ENCODE results near the gene ST6GAL2.

Gene ST6GAL2

DNA sequence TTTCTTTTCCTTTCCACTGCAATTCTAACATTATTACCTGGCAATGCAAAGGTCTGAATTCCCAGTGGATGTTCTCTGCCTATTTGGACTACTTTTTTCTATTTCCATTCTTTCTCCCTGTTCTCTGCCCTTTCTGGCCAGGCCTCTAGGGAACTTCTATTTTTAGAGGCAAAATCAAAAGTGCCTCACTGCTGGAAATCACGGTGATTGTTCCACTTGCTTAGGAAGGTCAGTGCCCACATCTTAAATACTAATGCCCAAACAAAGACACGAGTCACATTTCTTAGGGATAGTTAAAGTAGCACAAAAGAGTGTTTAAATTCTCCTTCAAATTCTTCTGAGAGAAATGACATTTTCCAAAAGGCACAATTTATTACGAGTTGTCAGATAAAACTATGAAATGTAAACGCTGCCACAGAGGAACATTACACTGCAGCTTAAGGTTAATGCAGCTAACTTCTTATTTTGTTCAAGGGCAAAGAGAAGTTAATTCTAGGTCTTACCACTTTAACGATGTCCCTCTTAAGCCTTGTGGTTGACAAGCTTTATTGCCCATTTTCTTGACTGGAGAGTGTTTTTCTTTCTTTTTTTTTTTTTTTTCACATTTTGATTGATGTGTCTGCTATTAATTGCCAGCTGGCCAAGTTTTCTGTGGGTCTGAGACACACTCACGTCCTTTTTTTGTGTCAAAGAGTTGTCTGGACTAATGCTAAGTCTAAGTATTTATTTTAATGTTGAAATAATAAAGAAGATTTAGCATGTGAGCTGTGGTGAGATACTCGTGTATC lies 34.7 kb downstream of the ST6GAL2 start:
- DNase-seq (ENCODE audit: low spot score in 2 of 2), result no peak
- Histone ChIP-seq H3K27me3 (ENCODE audit: low read depth) (no peaks in the 10 kb centered on the region), H3K4me3 (no peak overlapping the region), H3K4me1 (no peaks in the 10 kb centered on the region), H3K36me3 (replicated peaks) (no peaks in the 10 kb centered on the region), H3K9me3 (no peaks in the 10 kb centered on the region; the same call in 1 of the 2 replicates)
- in situ Hi-C loops (cut with MboI; ENCODE audit: low sequenced_read_pairs), result no loop called here

DNA sequence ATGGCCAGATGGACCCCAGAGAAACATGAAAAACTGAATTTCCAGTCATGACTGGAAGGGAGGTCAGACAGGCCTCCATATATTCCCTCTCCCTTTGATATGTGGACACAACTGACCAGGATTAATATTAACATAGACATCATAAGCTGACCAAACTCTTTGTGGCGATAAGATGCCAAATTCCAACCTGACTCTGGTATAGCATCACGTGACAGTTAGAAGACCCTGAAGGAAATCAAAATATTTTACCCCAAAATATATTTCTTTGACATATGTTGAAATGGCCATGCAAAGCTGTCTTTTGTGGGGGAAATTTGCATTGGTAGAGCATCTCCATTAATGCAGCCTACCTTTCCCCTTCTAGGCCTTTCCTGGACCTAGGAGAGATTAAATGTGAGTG lies 36.7 kb downstream of the ST6GAL2 start:
- Histone ChIP-seq H3K36me3 (replicated peaks) (no peaks in the 10 kb centered on the region), H3K27me3 (ENCODE audit: low read depth) (no peaks in the 10 kb centered on the region), H3K4me1 (no peaks in the 10 kb centered on the region), H3K9me3 (no peaks in the 10 kb centered on the region; the same call in 1 of the 2 replicates), H3K4me3 (no peak overlapping the region)
- DNase-seq (ENCODE audit: low spot score in 2 of 2), result no peak
- in situ Hi-C loops (cut with MboI; ENCODE audit: low sequenced_read_pairs), result no loop called here

DNA sequence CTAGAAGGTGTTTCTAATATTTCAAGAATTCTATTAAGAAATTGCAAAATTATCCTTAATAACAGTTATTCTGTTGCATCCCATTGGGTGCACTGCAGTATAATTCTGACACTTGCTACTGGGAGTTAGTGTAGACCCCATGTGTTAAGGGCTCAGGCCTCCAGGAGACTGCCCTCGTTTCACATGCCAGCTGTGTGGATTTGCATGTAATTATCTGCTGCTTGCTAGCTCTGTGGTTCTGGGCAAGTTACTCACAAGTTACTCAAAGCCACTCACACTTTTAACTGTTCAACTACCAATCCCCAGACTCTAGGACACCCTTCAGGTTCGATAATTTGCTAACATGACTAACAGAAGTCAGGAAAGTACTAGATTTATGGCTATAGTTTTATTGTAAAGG lies 38.6 kb downstream of the ST6GAL2 start:
- no peak overlapping the region for H3K4me3 ChIP-seq

DNA sequence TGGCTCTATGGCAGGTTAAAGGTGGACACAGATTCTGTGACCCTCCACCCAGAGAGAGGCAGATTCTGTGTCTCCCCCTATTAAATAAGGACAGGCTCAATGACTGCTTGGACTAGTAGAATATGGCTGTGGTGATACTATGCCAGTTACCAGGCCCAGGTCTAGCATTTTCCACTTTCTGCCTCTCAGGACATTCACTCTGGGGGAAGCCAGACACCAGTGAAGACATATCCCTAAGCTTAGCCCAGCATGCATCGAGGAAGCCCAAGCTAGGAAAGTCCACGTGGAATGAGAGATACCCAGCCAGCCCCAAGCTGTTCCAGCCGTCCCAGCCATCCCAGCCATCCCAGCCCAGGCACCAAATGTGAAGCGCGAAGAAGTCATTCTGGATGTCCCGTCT lies 40.3 kb downstream of the ST6GAL2 start:
- in situ Hi-C loops (cut with MboI; ENCODE audit: low sequenced_read_pairs), result no loop called here
- H3K9me3 ChIP-seq, result no peaks in the 10 kb centered on the region; the same call in 1 of the 2 replicates
- H3K4me1 ChIP-seq, result no peaks in the 10 kb centered on the region
- H3K4me3 ChIP-seq, result no peak overlapping the region
- H3K27me3 ChIP-seq (ENCODE audit: low read depth), result no peaks in the 10 kb centered on the region
- DNase-seq (ENCODE audit: low spot score in 2 of 2), result no peak
- no peaks in the 10 kb centered on the region for H3K36me3 ChIP-seq (replicated peaks)

More for the DNA sequence above, 38.6 kb downstream of the ST6GAL2 start:
- Histone ChIP-seq H3K27me3 (ENCODE audit: low read depth) (no peaks in the 10 kb centered on the region), H3K4me1 (no peaks in the 10 kb centered on the region), H3K36me3 (replicated peaks) (no peaks in the 10 kb centered on the region), H3K9me3 (no peaks in the 10 kb centered on the region; the same call in 1 of the 2 replicates)
- in situ Hi-C loops (cut with MboI; ENCODE audit: low sequenced_read_pairs), result no loop called here
- no peak for DNase-seq (ENCODE audit: low spot score in 2 of 2)

DNA sequence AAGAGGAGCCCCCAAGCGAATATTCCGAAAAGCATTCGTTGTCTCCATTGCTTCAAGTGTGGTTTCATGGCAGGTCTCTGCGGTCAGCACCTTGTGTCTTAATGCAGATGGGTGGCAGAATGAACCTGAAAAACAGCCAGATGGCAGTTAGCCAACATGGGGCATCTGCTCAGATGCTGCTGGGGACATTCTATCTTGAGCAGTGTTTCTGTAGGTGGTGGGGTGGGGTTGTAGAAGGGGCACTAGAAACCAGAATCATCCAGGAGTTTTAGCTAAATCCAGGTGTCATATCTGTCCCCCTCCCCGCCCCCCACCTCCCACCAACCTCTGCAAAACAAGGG lies 42.1 kb downstream of the ST6GAL2 start:
- Histone ChIP-seq H3K4me1 (no peaks in the 10 kb centered on the region), H3K36me3 (replicated peaks) (no peaks in the 10 kb centered on the region)

DNA sequence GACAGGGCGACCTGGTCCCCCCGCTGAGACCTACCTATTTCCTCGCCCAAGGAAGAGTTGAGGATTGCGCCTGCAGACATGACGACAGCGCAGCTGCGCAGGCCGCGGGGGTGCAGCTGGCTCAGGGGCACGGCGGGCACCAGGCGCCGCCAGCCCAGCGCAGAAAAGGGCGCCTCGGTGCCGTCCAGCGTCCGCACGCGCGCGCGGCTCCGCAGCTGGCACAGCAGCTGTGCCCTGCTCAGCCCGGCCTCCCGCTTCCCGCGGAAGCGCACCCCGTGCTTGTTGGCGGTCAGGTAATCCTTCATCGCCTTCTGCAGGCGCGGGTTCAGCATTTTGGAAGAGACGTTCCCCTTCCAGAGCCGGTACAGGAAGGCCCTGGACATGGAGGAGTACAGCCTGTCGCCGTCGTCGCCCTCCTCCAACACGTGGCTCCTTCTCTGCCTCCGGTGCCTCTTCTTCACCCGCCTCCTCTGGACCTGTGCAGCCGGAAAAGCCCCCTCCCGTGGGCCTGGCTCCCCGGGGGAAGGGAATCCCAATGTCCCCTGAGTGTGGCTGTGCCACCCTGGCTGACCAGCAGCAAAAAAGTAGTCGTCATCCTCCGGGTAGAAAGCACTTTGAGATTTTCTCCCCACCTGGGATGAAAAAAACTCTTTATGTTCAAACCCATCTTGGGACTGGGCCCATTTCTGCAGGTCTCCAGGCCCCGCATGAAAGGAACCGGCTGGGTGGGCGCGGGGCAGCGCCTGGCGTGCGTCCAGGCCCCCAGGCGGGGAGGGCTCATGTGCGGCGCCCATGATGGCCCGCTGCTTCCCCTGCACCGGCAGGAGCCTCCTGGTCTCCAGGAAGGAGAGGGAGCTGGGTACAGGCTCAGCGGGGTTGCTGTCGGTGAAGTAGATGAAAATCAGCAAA lies 42.7 kb downstream of the ST6GAL2 start:
- DNase-seq (ENCODE audit: low spot score in 2 of 2), result no peak
- in situ Hi-C loops (cut with MboI; ENCODE audit: low sequenced_read_pairs), result no loop called here
- H3K27me3 ChIP-seq (ENCODE audit: low read depth), result no peaks in the 10 kb centered on the region
- no peaks in the 10 kb centered on the region for H3K36me3 ChIP-seq (replicated peaks)
- no peak overlapping the region for H3K4me3 ChIP-seq
- H3K4me1 ChIP-seq, result no peaks in the 10 kb centered on the region
- H3K9me3 ChIP-seq, result no peaks in the 10 kb centered on the region

More for the DNA sequence above, 42.1 kb downstream of the ST6GAL2 start:
- Histone ChIP-seq H3K4me3 (no peak overlapping the region), H3K27me3 (ENCODE audit: low read depth) (no peaks in the 10 kb centered on the region), H3K9me3 (no peaks in the 10 kb centered on the region)
- in situ Hi-C loops (cut with MboI; ENCODE audit: low sequenced_read_pairs), result no loop called here
- no peak for DNase-seq (ENCODE audit: low spot score in 2 of 2)

DNA sequence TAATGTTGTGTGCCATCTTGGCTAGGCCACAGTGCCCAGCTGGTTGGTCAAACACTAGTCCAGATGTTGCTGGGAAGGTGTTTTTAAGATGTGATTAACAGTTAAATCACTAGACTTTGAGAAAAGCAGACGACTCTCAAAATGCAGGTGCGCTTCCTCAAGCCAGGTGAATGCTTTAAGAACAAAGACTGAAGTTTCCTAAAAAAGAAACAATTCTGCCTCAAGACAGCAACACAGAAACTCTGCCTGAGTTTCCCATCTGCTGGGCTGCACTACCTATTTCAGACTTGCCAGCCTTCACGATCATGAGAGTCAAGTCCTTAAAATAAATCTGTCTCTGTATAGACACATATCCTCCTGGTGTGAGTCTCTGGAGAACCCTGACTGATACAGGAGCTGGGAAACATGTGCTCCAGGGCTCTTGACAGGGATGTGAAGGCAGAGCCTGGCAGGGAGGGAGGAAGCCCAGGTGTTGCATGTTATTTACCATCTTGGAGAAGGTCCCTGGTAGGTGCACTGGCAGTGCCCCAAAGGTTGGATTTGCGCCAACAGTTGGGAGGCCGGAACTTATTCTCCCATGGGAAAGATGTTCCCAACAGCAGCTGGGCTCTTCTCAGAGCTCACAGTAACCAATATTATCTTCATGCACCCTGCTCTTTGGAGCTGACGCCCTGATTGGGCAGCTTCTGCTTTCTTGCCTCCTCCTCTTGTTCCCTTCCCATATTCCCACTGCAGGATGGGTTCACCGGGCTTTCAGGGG lies 43.9 kb downstream of the ST6GAL2 start:
- no peaks in the 10 kb centered on the region for H3K4me1 ChIP-seq
- DNase-seq (ENCODE audit: low spot score in 2 of 2), result no peak
- in situ Hi-C loops (cut with MboI; ENCODE audit: low sequenced_read_pairs), result no loop called here
- no peaks in the 10 kb centered on the region for H3K36me3 ChIP-seq (replicated peaks)
- no peak overlapping the region for H3K4me3 ChIP-seq
- H3K27me3 ChIP-seq (ENCODE audit: low read depth), result no peaks in the 10 kb centered on the region
- H3K9me3 ChIP-seq, result no peaks in the 10 kb centered on the region

DNA sequence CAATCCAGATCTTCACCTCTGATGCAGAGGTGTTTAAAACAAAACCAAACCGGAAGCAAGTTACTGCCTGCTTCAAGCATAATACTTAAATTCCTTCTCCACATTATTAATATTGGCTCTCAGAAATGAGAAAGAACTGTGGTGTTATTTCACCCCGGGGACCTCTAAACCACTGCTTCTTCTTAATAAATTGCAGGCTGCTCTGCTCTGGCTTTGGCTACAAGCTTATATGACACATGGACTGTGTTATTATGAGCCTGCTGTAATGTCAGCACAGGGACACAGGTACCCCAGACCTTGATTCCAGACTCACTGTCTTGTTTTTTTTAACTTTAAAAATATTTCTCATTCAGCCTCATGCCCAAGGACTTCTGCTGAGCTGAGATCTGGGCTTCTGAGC lies 45.1 kb downstream of the ST6GAL2 start:
- no peaks in the 10 kb centered on the region for H3K36me3 ChIP-seq (replicated peaks)
- H3K4me3 ChIP-seq, result no peak overlapping the region
- in situ Hi-C loops (cut with MboI; ENCODE audit: low sequenced_read_pairs), result no loop called here
- no peak for DNase-seq (ENCODE audit: low spot score in 2 of 2)
- H3K27me3 ChIP-seq (ENCODE audit: low read depth), result no peaks in the 10 kb centered on the region
- H3K9me3 ChIP-seq, result no peaks in the 10 kb centered on the region
- no peaks in the 10 kb centered on the region for H3K4me1 ChIP-seq

DNA sequence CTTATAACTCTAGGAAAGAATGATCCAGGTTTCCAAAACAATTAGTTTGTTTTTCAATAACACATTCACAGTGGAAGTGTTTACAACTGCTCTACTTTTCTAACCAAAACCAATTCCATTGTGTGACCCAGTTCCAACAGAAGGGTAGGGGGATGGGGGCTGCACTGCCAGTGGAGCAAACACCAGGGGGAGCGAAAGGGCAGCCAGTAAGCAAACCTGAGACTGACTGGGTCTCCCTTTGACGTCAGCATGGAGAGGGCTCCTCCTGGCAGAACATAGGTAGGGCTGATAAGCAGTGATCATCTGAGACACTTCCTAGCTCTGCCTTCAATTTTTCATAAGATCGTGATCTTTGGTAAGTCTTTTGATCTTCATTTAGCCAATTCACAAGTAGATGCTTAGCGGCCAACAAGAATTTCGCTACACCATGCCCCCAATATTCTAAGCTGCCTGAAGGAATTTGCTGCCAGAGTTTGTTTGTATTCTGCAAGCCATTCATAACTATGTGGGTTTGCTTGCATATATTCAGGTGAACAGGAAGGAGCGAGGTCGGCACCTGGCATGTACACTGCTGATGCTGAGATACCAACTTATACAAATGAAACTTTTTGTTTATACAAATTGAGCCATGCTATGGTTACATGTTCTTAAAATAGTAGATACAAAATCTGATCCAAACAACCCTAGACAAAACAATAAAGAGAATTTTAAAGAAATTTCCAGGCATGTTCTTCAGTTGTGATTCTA lies 45.9 kb downstream of the ST6GAL2 start:
- Histone ChIP-seq H3K36me3 (replicated peaks) (no peaks in the 10 kb centered on the region), H3K4me1 (no peaks in the 10 kb centered on the region), H3K27me3 (ENCODE audit: low read depth) (no peaks in the 10 kb centered on the region), H3K9me3 (no peaks in the 10 kb centered on the region), H3K4me3 (no peak overlapping the region)
- in situ Hi-C loops (cut with MboI; ENCODE audit: low sequenced_read_pairs), result no loop called here
- DNase-seq (ENCODE audit: low spot score in 2 of 2), result no peak

DNA sequence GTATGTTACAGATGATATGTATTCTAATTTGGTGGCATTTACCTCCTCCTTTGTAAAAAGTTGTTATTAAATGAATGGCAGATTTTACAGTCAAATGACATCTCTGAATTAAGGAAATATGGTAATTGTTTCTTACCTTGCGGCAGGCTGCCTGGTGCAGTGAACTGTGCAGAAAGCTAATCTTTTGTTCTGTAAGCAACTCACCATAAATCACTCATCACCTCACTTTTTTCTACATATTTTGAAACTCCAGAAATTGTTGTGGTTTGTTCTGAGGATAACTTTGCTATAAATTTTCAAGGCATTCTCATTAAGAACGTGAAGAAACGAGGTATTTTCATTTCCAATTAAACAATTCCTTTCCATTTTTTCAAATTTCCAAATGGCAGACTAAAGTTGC lies 52.7 kb downstream of the ST6GAL2 start:
- H3K9me3 ChIP-seq, result no peaks in the 10 kb centered on the region
- no peaks in the 10 kb centered on the region for H3K27me3 ChIP-seq (ENCODE audit: low read depth)
- H3K4me1 ChIP-seq, result no peaks in the 10 kb centered on the region
- in situ Hi-C loops (cut with MboI; ENCODE audit: low sequenced_read_pairs), result no loop called here
- DNase-seq (ENCODE audit: low spot score in 2 of 2), result no peak
- H3K4me3 ChIP-seq, result no peak overlapping the region
- H3K36me3 ChIP-seq (replicated peaks), result no peaks in the 10 kb centered on the region

DNA sequence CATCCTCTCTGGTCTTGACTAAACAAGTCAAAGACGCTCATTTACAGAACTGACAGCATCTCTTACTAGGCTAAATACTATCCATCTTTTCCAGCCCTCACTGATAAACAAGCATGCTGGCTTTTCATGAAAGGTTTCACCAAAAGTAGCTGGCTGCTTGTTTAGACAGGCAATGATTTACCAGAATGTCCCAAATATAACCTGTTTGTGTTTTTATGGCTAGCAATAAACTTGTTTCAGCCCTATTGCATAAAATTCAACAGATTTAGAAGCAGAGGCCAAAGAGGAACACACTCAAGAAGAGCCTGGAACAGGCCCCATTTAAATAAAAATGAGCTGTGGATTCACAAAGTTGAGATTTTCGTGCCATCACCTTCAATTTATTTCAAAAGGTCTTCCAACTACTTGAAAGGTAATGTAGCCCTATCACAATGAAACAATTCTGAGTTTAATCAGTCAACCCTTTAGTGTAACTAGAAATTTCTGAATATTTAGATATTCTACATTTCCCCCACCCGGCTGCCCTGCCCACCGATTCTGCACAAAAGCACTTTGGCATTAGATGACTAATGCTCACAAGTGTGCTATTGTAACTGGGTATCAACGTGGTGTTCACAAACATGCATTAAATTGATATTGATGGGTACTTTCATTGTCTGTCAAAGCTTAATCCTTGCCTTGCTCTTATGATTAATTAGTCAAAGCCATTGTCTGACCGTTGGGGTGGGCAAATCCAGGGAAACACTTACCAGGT lies 54.0 kb downstream of the ST6GAL2 start:
- in situ Hi-C loops (cut with MboI; ENCODE audit: low sequenced_read_pairs), result no loop called here
- H3K4me1 ChIP-seq, result no peaks in the 10 kb centered on the region
- no peaks in the 10 kb centered on the region for H3K27me3 ChIP-seq (ENCODE audit: low read depth)
- H3K4me3 ChIP-seq, result no peak overlapping the region
- no peaks in the 10 kb centered on the region for H3K9me3 ChIP-seq
- H3K36me3 ChIP-seq (replicated peaks), result no peaks in the 10 kb centered on the region
- DNase-seq (ENCODE audit: low spot score in 2 of 2), result no peak

DNA sequence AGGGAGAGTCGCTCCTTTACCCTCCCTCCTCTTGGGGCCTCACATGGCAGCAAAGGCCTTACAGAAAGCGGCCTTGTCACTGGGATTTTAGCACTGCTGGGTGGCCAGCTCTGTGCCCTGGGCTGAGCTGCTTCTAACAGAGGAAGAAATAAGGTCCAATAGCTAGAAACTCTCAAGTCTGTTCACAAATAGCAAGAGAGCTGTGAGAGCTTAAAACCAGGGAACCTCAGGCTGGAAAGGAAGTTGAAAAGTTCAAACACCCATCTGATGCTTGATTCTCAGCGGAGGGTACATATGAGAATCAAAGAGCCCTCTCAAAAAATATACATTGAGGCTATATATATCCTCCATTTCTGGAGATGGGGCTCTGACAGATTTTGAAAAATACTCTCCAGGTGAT lies 54.7 kb downstream of the ST6GAL2 start:
- H3K36me3 ChIP-seq (replicated peaks), result no peaks in the 10 kb centered on the region
- no peaks in the 10 kb centered on the region for H3K27me3 ChIP-seq (ENCODE audit: low read depth)
- H3K4me3 ChIP-seq, result no peak overlapping the region
- no peak for DNase-seq (ENCODE audit: low spot score in 2 of 2)
- in situ Hi-C loops (cut with MboI; ENCODE audit: low sequenced_read_pairs), result no loop called here
- H3K9me3 ChIP-seq, result no peaks in the 10 kb centered on the region
- no peaks in the 10 kb centered on the region for H3K4me1 ChIP-seq

DNA sequence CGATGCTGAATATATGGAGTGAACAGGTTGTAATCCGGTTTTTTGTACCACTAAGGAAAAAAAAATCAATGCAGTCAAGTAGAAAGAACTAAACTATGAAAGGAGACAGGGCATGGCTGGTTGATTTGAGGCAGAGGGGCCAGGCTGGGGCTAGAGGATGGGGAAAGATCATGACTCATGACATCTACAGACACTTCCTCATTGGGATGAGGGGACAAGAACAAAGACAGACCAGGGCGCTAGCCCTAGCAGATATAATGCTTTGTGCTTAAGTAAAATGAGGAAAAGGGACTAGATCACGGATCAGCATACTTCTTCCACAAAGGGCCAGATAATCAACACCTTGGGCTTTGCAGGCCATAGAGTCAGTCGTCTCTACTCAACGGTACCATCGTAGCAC lies 55.8 kb downstream of the ST6GAL2 start:
- Histone ChIP-seq H3K4me1 (no peaks in the 10 kb centered on the region), H3K27me3 (ENCODE audit: low read depth) (no peaks in the 10 kb centered on the region), H3K4me3 (no peak overlapping the region), H3K9me3 (no peaks in the 10 kb centered on the region), H3K36me3 (replicated peaks) (no peaks in the 10 kb centered on the region)
- no peak for DNase-seq (ENCODE audit: low spot score in 2 of 2)
- in situ Hi-C loops (cut with MboI; ENCODE audit: low sequenced_read_pairs), result no loop called here

All from HAP-1 (cell line).